Measurements from ENCODE around the gene GRIK3.

The GRIK3 gene

DNA sequence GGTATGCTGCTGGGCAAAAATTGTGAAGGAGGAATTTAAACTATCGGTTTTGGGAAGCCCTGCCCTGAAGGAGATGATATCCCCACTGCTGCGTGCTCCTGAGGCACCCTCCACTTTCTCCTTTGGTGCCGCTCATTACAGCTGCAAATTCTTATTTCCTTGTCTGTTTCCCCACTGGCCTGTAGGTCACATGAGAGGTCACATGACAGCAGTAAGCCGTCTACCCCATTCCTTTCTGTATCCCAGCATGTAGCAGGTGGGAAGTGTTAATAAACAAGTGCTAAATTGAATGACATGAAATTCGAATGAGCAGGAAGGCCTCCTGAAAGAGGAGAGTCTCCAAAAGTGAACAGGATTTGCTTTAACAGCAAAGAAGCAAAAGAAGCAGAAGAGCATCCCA lies 58.7 kb downstream of the GRIK3 start:
- no peak for DNase-seq

DNA sequence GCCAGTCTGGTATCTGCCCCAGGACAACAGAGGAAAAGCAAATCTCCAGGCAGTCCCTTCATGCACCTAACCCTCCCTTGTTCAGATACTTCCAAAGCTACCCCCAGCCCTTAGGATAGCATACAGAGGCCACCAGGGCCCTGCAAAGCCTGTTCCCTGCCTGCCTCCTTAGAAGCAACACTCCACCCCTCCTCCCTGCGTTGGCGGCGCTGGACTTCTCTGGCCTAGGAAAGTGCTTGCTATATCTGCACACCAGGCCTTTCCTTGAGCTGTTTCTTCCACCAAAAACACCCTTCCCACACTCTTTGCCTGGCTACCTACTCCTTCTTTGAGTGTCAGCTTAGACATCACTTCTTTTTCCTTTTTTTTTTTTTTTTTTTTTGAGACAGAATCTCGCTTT lies 61.3 kb downstream of the GRIK3 start:
- no peak for DNase-seq

DNA sequence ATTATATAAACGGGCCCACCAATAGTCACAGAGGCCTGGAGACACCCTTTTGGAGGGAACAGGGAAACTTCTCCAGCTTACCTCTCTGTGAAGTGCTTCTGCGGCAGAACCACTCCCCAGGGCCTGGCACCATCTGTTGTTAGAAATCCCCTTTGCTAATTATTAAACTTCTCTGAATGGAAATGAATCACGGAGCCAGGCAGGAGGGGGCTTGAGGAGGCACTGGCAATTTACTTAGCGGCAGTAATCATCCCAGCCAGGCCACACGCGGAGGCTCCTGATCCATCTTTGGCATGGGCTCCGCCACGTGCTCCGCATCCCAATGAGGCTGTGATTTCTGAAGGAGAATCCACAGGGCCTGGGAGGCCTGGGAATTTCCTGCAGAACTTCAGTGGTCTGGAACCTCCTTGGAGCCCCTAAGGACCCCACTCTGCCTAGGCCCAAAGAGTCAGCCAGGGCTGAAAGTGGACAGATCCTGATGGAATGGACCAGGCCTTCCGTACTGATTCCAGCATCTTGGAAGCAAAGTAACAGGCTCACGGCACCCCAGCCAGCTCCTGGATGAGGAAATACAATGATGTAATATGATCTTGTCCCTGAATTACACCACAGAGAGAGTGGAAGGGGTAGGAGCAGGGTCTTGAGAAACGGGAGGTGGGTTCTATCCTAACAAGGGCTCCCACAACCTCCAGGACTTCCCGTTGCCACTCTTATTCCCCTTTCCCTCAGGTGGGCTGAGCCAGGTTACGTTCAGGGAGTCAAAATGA lies 62.3 kb downstream of the GRIK3 start:
- no peak for DNase-seq

DNA sequence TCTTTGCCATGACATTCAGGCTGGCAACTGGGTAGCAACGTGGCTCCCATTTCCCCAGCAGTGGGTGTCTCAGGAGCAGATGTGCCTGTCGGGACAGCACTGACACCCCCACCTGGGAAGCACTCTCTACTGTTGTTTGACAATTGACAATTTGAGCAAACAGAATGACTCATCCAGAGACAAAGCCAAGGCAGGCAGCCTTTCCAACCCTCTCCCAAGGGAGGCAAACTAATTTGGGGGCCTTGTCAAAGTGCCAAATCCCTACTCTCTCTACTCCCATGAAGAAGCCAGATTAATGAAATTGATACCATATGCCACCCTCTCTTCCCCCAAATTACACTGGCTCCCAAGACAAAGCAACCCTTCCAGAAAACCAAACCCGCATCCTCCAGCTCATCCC lies 65.6 kb downstream of the GRIK3 start:
- no peak for DNase-seq

DNA sequence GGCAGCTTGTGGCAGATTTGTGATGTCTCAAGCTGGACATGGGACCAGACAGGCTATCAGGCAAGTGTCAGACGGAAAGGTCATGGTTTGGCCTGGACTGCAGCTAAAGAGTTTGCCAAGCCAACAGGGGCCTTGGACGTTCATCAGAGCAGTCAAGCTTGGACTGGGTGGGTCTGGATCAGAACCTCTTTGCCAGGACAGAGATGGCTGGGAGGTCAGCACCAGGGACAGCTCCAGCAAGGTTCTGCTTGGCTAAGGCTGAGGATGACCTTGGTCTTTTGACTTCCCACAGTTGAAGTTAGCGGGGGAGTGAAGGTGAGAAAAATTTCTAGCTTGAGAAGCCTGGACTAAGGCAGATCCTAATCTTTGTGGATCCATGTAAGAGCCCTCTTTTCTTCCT lies 68.1 kb downstream of the GRIK3 start:
- no peak for DNase-seq

DNA sequence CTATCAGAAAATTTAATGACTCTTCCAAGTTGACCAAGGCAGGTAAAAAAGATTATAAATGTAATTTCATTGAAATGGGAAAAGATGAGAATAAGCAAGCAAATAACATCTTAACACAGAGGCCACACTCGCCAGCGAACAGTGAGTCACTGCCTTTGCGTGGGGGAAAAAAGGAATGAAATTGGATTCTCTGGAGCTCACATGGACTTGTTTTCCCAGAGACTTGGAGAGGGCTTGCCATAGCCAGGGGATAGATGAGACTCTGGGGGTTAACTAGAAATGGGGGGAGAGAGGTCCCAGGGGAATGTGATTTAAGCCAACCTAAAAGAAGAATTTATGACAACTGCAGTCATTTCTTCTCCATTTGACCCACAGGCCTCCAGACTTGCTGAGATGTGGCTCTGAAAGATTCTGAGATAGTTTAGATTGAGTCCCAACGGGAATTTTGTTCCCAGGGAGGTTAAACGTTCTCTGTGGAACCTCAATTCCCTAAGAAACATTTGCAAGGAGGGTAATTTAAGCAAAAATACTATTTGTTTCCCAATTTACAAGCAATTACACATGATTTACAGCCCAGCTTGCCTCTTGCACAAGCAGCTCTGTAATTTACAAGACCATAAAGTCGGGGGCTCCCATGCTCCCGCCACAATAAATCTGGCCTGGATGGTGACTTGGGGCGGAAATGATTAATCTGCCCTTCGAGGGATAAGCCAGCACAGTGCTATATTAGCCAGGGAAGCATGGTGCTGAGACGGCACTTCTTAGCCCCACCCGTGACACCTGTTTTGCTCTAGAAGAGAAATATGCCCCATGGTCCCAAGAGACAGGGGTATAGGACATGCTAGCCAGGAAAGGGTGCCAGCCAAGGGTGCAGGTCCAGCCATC lies 68.8 kb downstream of the GRIK3 start:
- no peak for DNase-seq

DNA sequence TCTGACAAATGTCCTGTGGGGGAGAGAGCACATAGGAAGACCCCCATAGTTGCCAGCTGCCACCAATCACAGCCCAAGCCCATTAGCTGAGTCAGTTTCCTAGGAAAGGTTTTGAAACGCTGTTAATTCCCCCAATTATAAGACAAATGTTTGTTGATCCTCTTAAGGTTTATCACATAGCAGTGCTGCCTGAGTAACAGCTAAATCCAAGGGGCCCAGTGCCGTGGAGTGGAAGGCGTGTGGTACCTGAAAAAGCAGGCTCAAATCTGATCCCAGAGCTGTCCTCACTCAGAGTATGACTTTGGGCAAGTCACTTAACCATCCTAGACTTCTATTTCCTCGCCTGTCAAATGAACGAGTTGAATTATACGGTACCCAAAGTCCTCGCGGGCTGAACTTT lies 69.5 kb downstream of the GRIK3 start:
- DNase-seq, result no peak

DNA sequence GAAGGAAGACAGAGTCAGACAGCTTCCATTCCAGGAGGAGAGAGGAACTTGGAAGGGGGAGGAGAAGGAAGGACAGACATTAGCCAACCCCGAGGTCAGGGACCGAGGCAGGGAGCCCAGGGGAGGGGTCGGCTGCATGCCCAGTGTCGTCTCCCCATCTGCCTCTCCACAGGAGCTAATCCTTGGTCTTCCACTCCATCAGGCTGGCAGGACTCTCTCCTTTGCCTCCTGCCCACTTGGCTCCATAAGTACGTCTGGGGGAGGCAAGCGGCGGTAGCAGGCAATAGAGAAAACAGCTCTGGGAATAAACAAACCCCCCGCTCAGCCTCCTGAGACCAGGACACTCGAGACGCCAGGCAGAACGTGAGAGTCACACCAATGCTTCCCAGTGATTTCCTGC lies 71.3 kb downstream of the GRIK3 start:
- no peak for DNase-seq

DNA sequence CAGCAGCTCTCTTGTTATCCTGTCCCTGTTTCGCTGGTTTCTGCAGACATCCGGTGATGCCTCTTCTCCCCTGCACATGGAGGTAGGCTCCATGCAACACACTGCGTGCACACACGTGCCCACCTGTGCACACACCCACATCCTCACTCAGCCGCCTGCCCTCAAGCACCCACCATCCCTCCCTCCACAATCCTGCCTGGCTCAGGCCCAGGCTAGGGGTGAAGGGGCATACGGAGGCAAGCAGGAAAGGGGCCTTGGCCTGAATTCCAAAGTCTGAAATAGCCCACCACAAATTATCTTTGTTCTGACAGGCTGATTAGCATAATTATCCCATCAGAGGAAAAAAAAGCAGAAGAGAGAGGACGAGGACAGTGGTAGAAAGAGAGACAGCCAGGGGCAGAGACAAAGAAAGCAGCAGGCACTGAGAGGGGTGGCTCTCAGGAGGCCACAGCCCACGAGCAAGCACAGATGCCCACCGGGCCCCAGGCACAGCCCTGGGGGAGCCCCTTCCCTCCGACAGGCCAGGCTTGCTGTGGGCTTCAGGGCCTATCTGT lies 73.2 kb downstream of the GRIK3 start:
- no peak for DNase-seq

DNA sequence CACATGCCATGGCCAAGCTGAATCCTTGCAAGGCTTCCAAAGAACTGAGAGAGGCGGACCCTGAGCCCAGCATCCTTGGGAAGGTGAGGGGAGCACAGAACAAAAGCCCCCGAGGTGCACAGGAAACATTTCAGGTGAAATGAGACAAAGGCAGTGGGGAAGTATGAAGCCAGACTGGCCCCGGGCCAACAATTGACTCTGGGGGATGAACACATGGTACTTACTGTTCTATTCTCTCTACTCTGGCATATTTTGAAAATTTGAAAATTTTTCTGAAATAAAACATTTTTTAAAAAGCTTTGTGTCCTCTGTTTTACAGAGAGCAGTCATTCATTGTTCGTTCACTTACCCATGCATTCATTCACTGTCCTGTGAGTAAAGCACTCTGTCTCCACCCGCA lies 77.7 kb downstream of the GRIK3 start:
- no peak for DNase-seq

DNA sequence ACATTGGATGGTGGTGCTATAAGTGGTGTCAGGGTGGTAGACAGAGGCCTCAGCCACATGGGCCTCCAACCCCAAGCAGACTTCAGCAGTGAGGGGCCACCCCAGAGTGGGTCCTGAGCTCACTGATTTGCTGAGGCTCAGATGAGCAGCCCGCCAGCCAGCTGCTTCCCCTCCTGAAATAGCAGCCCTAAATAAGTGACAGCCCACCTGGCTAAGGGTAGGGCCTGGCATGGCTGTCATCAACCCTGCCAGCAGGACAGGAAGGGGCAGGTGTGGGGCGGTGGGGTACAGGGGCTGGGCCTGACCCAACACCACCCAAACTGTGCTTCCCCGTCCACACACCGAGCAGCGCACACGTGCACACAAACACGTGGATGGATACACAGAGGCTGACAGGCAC lies 79.3 kb downstream of the GRIK3 start:
- no peak for DNase-seq

DNA sequence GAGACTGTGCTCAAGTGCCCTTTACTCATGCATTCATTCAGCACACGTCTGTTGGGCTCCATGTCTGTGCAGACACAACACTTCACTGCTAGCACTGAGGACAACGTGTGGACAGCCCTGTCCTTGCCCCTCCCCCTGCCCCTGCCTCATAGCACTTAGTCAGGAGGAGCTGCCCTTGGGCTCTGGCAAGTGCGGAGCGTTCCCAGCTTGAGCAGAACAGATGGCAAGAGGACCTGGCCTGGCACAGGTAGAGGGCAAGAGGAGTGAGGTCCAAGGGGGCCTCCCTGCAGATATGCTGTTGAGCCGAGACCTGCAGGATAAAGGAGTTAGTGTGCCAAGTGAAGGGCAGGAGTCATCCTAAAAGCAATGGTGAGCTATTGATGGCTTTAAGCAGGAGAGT lies 81.3 kb downstream of the GRIK3 start:
- no peak for DNase-seq

DNA sequence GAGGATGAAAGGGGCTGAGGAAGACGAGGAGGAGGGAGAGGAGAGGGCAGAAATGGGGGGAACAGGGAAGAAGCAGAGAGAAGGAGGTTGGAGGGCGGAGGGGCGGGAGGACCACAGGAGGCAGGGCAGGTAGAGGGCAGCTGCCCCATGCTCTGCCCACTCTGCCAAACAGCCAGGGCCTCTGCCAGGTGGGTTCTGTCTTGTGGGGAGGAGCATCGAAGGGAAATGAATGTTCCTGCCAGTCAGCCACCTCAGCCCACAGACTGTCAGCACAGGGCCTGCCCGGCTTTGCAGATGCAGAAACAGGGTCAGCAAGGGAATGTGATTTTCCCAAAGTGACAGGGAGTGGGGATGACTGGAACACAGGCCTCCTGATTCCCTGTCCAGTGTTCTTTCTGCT lies 82.6 kb downstream of the GRIK3 start:
- DNase-seq, result no peak

DNA sequence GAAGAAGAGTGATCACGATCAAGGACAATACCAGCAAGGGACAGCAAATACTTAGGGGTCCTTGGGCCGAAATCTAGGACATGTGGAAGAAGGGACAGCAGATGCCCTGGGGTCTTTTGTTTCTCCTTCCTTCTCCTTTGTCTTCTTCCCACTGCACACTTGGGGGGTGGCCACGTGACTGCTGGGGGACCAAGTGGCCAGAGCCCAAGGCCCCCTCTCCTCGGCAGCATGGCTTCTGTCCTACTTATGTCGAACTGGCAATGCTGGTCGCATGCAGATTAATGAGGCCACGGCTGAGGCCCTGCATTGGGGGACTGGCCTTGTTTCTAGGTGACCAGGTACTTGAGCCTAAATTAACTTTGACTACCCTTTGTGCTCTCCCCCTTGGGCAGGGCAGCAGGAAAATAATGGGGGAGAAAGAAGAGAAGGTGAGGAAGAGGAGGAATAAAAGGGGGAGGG lies 83.0 kb downstream of the GRIK3 start:
- DNase-seq, result no peak

DNA sequence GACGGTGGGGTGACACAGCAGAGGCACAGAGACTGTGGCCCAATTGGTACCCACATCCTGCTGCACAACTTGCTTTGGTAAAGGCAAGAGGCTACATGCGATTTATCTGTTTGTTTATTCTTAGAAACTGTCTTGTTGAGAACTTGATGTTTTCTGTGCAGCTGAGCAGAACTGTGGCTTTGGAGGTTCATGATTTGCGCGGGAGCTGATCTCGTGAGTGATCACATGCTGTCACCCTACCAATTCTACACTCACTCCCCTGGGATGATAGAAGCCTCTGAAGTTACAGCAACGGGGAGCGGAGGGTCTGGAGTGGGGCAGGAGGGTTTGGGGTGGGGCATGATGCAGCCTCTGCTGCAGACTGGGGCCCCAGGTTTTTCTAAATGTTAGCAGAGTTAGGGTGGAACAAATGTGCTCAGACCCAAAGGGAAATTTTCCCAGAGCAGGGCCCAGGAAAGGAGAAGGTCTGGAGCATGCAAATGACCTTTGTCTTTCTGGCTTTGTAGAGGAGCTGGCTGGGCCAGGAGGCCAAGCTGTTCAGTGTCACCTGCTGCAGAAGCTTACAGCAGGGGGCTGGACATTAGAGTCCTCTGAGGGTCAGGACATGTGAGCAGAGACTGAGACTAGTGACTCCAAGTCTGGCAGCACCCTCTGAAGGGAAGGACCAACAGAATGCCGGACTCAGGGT lies 83.6 kb downstream of the GRIK3 start:
- DNase-seq, result no peak

DNA sequence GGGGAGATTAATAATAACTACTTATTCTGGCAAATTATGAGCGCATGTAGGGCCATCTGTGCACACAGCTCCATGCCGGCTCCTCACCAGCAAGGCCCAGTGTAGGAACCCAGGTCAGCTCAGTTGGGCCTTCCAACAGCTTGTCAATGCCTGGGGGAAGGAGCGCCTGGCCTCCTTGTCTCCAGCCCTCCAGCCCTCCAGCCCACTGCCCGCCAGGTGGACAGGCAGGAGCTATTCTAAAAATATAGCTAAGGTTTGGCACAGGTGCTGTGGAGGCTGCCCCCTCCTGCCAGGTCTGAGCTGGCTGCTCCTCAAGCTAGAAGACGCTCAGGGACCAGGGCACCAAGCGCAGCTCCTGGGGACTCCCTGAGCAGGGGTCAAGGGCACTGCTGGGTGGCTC lies 85.7 kb downstream of the GRIK3 start:
- DNase-seq, result no peak

DNA sequence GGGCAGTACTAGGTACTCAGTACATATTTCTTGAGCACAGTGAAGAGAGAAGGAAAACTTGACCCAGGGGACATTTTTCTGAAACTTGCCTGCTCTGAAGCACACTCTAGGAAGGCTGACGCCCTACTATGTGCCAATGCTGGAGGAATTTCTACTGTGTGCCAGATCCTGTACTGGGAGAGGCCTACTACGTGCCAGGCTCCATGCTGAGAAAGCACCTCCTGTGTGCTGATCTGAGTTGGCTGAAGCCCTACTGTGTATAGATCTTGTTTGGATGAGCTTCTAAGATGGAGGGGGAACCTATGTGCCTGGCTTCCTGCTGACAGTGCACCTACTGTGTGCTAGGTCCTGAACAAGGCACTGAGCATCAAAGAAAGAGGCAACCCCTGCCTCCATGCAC lies 86.2 kb downstream of the GRIK3 start:
- DNase-seq, result no peak

DNA sequence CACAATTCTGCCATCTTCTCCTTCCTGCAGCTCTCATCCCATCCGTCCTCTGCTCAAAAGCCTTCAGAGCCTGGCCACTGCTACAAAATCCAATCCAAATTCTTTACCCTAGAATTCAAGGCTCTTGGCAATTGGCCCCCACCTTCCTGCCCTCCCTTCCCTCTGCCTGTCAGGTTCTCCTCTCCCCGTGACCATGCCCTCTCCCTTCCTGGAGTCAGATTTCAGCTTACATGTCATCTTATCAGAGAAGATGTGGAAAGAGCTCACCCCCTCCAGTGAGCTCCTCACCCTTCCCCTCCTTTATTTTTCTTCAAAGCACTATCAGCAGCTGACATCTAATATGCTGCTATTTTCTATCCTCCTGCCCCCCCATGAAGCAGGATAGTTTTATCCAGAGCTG lies 86.9 kb downstream of the GRIK3 start:
- DNase-seq, result no peak

DNA sequence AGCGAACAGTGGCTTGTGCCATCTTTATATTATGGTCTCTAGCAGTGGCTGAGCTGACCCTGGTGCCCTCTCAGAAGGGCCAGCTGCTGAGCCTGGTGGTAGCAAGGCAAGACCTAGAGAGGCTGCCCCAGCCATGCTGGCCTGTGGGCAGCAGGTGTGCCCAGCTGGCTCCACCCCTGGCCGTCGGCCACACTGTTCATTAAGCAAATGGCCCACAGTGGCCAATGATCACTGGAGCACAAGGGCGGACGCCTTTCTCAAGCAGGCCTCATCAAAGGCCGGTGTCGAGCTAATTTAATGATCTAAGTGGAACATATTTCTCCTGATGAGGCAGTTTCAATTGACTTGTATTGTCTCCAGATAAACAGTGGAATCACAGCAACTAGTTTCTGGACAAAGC lies 89.4 kb downstream of the GRIK3 start:
- DNase-seq, result no peak

DNA sequence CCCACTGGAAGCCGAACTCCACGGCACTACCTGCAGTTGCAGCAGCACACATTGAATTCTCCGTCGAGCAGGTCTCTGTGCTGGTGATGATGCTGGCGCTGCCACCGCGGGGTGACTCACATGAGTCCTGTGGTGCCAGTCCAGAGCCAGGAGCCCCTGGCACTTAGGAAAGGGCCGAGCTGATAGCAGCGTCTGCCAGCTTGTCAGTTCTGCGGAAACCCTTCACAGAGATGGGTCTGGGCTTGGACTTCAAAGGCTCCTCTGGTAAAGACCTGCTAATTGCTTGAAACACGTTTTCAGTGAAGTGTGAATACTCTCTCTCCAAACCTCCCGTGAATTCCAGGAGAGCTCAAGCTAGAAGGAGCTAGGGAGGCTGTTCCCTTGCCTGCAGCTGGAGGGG lies 92.2 kb downstream of the GRIK3 start:
- DNase-seq, result no peak

DNA sequence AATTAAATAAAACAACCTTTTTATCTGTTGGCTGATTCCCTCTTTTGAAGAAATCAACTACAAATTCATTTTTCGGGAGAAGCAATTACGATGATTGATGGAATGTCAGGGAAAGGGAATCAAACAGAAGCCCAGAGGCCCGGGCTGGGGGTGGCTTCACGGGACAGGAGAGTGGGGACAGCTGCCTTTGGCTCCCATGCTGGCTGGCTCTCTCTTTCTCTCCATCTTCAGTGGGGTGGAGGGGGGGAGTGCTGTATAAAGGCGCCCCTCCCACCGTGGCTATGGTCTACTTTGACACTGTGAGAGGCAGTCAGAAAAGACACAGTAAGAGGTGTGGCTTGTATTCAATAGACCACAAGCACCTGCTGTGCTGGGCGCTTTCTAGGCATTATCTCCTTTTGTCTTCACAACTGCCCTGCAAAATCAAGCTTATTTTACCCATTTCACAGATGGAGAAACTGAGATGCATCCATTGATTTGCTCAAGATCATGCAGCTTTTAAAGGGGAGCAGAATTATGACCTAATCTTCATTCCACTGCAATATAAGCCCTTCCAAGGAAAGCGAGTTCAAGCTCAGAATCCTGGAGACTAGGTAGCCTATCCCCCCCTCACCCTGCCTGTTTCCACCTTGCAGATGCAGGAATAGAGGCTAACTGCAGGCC lies 92.9 kb downstream of the GRIK3 start:
- DNase-seq, result no peak

DNA sequence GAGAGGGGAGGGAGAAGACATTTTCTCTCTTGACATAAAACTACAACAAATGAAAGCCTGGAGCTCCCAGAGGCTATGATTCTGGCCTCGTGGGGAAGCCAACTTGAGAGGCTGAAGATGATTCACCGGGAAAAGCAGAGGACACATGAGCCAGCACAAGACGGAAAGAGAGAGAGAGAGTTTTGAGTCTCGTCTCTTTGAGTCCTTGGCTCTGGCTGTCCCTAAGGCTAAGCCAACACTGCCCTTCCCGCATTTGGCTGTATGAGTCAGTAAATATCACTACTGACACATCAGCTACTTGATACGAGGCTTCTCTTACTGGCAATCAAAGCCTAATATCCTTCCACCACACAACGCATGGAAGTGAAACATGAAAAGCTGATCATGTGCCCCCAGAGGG lies 95.5 kb downstream of the GRIK3 start:
- DNase-seq, result no peak

DNA sequence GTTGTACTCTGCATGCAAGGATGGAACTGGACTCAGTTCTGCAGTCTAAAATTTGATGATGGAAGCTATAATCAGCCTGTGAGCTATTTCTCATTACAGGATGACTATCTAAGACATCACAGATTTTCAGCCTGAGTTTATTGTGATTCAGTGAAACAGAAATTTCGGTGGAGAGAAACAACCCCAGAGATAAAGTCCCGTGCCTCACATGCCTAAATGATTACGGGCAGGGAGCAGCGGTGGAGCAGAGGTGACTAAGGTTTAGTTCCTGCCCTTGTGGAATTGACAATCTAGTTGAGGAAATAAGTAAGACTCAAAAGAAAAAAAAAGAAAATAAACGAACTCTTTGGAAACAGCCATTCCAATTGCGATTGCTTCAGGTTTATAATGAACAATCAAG lies 96.9 kb downstream of the GRIK3 start:
- no peak for DNase-seq
